GM18951 (cell line): ENCODE results near the gene FAM78A.
"Not testable (repeated sequence)": the region's sequence is repeated elsewhere in the genome, so short reads cannot be mapped to it uniquely, and the experiment has no call there.

Experiments used
- POLR2A ChIP-seq: IDR thresholded peaks from 4 replicates; pipeline ENCODE4 v1.6.1; 2011; ENCODE audit warnings: mild to moderate bottlenecking; ENCODE audit not compliant: insufficient read length, insufficient read depth; ENCODE audit errors: extremely low read depth
- in situ Hi-C: fragments of 300-500 bp; cut with MboI; formaldehyde crosslinking; loops from one replicate; pipeline ENCODE4 v1.12.0; 2022; ENCODE audit warnings: low sequenced_read_pairs, mixed read lengths, inconsistent platforms; ENCODE audit not compliant: unreplicated experiment

Gene FAM78A

DNA sequence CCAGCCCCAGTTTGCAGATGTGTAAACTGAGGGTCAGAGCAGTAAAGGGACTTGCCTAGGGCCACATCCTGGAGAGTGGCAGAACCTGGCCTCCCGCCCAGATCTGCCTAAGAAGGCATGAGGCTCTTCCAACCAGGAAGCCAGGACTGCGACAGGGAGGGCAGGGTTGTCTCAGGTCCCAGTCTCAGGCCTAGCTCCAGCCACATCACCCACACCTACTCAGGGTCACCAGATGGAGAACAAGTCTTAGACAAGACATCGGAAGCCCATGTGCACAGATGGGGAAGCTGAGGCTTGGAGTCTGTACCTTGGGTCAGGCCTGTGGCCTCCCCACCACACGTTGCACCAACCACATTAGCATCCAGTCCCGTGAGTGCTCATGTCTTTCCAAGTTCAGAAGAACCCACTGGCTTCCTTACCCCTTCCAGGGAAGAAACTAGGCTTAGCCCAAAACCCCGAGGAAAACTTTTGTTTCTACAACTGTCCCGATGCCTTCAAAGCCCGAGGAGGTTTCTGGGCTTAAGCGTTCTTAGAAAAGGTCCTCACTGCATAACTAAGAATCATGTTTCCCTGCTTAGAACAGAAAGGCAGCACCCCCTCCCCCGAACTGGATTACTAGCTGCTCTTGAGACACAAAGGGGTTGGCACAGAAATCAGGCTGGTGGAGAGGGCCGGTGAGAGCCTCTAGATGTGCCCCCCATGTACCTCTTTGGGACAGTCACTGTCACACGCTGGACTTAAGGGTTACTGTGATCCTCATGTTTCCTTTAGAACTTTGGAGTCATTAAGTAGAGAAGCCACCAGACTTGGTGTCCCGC, 2.2 kb downstream of the FAM78A start:
- in situ Hi-C loops: no loop called here
- peak; percentile 53 for TF ChIP-seq POLR2A

- no peak for TF ChIP-seq POLR2A
- in situ Hi-C loops: no loop called here
These were observed 3.0 kb downstream of the FAM78A start for GRCh38 chr9:131273146-131273855.

- TF ChIP-seq POLR2A: no peak
- in situ Hi-C loops: no loop called here
These were observed 4.1 kb downstream of the FAM78A start for GRCh38 chr9:131272212-131272611.

- in situ Hi-C loops: no loop called here
- TF ChIP-seq POLR2A: no peak
These were observed 4.8 kb downstream of the FAM78A start for GRCh38 chr9:131271506-131271931.

DNA sequence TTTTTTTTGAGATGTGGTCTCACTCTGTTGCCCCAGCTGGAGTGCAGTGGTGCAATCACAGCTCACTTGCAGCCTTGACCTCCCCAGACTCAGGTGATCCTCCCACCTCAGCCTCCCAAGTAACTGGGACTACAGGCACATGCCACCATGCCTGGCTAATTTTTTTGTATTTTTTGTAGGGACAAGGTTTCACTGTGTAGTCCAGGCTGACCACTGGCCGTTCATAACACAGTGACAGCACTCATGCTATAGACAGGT, 5.4 kb downstream of the FAM78A start:
- in situ Hi-C loops: not testable (repeated sequence)

DNA sequence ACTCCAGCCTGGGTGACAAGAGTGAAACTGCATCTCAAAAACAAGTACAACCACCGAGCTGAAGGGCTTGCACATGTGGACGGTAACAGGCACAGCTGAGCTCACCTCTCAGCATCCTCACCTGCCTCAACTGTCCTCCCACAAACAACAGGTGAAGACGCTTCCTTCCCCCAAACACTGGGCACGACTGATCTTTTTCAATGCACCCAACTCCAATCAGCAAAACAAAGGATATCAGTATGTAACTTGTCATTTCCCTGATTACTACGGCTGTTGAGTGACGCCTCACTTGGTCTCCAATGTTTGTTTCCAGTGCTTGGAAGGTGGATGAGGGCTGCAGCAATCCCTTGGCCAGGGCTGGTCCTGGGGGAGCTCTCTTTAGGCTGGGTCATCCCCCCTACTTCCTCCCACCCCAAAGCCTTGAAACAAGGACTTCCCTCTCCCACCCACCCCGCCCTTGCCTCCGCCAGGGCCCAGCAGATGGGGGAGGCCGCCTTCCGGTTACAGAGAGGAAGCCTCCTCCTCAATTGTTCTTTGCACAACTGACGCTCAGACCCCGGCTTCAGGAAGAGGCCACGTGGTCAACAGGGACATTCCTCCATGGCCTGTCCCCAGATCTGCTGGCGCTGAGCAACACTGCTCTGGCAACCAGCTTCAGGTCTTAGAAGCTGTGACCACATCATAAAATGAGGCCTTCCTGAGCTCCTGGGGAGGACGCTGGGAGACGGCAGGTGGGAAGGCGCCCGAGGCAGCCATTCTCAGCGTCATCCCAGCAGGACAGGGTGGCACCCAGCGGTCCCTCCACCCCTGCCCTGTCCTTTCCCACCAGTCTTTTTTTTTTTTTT, 5.9 kb downstream of the FAM78A start:
- peak; percentile 50 for TF ChIP-seq POLR2A
- in situ Hi-C loops: no loop called here

DNA sequence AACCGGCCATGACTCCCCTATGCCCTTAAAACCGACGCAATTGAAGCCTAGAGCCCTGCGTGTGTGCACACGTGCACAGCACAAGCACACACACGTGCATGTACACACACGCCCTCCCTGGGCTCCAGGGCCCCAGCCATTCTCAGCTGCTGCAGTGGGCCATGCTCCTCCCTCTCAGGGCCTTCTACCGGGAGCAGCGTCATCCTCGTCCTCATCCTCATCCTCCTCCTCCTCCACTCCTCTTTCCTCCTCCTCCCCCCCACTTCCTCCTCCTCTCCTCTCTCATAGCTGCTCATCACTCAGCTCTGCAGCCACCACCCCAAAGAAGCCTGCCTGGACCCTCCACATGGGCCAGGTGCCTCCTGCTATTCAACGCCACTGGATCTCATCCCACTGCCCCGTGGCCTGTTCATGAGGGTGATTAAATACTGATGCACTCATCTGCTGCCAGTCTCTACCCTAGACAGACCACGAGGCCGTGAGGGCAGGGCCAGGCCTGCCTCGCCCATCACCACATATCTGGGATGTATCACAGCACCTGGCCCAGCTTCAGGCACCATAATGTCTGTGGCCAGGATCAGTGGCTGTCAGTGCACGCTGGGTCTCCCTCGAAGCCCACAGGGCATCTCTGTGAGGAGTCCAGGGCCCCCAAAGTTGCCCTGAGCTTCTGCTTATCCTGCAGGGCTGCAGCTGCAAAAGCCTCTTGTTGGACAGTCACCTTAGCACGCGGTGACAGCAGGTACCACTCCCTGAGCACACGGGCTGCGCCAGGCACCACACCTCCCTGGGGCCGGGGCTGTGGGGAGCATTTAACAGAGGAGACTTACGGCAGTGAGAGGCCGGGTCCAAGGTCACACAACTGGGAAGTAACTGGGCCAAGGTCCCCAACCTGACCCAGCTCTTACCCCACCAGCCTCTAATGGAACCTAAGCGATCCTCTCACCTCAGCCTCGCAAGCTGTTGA, 9.8 kb downstream of the FAM78A start:
- TF ChIP-seq POLR2A: no peak
- in situ Hi-C loops: no loop called here

DNA sequence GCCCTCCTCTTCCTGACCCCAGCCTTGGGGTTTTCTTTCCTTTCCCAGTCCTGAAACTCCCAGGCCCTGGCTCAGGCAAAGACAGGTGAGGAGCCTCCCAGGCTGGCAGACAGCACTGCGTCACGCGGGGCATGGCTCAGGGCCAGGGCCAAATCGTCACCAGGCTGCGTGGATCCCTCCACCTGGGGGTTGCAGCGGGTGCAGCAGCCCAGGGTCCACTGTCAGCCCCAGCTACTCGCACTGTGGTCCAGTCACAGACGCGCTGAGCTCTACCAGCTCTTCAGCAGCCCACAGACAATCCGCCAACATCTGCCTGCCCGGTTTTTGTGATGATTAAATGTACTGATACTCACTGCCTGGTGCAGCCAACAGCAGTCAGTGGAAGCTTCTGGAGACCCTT, 12.1 kb downstream of the FAM78A start:
- TF ChIP-seq POLR2A: no peak
- in situ Hi-C loops: no loop called here

DNA sequence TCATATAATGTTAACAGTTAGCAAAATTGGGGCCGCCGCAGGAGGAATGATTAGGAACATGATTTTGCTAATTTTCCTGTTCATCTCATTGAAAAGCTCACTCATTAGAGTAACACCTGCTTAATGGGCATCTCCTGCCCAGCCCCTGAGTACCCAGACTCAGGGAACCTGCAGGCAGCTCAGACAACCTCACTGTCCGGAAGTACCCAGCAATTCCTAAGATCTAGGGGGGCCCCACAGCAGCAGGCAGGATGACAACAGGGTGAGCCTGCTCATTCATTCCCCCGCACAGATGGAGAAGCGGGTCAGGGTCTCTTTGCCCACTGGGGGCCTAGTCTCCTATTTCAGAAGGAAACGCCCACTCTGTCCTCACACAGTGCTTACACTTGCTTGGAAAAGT, 12.6 kb downstream of the FAM78A start:
- no peak for TF ChIP-seq POLR2A
- in situ Hi-C loops: no loop called here

DNA sequence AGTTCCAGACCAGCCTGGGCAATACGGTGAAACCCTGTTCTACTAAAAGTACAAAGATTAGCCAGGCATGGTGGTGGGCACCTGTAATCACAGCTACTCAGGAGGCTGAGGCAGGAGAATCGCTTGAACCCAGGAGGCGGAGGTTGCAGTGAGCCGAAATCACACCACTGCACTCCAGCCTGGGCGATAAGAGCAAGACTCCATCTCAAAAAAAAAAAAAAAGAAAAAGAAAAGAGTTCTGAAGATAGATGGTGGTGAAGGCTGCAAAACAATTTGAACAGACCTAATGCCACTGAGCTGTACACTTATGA, 13.3 kb downstream of the FAM78A start:
- in situ Hi-C loops: not testable (repeated sequence)

GRCh38 chr9:131262327-131263032, 13.8 kb downstream of the FAM78A start:
- in situ Hi-C loops: no loop called here
- TF ChIP-seq POLR2A: no peak

DNA sequence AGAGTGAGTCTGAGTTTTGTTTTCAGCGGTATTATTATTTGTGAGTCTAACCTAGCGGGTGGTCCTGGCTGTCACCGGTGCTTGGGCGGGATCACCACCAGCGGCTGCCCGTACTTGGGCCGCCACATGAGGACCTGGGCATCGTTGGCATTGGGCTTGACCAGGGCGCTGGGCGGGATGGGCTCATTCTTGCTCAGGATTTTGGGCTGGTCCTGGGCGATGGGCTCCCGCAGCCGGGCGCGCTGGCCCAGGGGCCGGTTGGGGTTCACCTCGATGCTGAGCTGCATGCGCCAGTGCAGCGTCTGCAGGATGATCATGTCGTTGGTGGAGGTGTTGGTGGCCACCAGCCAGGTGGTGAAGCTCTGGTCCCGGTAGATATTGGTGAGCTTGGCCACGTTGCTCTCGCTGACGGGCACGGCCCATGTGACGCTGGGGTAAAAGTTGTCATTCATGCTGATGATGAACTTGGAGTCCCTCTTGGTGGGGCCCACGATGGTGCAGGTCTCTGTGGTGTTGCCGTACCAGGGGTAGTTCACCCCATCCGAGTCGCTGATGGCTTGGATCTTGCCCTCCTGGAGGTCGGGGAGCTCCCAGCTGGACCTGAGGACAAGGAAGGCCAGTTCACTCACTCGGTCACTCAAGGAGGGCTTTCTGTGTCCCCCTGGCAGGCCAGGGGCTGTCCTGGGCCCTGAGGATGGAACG, 15.4 kb downstream of the FAM78A start:
- in situ Hi-C loops: no loop called here
- no peak for TF ChIP-seq POLR2A
